Islet of Langerhans (tissue), 1 donor: Measurements from ENCODE around the gene CCDC70.
A peak's percentile ranks its signal among the peaks of the same experiment; 100 is the strongest.

Experiments used
- FAIRE-seq: peaks from one replicate; lab custom pipeline; 2011; peaks lifted over from hg19 to GRCh38; lab: Jason Lieb, UNC

Gene CCDC70

DNA sequence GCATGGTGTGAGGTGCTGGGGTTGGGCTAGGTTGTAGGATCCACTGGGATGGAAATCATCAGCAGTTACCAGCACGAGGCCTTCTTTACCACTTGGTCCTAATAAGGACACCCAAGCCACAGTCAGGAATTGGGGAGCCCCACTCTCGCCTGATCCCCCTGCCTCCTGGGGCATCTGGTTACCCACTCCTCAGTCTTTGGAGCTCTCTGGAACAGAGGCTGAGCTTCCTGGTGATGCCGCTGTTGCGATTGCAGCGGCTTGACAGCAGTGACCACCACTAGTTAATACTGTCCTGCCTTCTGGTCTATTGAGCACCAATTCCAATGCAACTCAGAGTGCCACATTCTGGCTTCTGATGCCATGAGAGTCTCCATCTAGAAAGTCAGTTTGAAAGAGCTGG is 30.2 kb upstream of the CCDC70 start:
- no peak for FAIRE-seq

DNA sequence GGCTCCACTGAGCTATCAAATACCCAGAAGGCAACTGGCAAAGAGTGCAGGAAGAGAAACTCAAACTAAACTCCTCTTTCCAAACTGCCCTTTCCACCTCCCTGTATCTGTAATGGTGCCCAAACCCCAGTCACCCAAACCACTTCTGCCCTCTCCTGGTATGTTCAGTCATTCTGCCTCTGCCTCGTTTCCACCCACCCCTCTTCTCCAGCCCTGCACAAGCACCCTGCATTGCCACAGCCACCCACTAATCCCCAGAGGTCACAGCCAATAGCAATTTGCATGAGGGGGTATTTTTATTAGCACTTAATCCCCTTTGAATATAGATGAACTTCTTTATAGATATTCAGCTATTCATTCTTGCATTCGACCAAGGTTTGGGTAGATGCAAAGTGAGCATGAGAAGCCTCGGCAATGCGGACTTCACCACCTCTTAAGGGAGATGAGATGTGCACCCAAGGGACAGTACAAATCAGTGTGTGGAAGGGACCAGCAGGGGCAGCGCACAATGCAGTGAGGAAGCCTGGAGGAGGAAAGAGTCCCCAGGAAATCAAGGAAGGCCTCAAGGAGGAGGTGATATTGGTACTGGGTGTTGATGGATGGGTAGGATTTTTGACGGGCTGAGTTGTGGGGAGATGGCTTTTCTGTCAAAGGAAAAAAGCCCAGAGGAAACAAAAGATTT is 29.2 kb upstream of the CCDC70 start:
- FAIRE-seq = no peak

DNA sequence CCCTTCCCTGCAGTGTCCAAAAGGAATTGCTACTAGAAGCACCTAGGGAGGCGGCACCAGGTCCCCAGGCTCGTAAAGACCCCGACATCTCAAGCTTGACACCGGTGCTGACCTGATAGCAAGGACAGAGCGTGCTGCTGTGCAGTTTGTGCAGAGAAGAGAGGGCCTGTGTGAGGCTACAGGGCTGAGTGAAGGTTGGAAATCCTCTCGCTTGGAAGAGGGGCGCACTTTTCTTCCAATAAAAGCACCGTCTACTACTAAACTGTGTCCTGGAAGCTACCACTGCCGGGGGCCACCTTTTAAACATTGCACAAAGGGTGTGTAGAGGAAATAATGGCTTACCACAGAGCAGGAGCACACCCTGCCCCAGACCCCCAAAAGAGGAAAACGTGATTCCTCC is 27.8 kb upstream of the CCDC70 start:
- no peak for FAIRE-seq

DNA sequence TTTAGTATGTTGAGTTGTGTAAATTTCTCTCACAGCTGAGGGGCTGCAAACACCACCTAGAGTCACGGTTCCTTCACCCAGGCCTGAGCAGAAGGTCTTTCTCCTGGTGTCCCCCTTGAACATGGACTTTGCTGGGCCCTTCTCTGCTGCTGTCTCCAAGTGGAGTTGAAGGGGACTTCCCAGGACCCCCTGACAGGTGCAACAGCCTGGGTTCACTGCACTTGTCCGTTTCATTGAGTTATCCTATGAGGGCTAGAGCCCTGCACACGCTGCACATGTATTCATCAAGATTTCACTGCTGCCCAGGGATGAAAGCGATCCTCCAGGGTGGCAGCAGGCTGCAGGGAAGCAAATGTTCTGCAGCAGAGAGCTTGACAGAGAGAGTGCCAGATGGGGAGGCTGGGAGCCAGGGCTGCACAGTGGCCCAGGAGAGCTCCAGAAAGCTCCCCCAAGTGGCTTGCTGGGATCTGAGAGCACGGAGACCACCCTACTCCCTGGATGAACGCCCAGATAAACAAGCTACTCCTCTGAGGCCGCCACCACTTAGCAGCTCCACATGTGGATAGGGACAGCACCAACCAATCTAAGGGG is 27.1 kb upstream of the CCDC70 start:
- no peak for FAIRE-seq

- FAIRE-seq = no peak
These were observed 24.8 kb upstream of the CCDC70 start for GRCh38 chr13:51837016-51837415.

DNA sequence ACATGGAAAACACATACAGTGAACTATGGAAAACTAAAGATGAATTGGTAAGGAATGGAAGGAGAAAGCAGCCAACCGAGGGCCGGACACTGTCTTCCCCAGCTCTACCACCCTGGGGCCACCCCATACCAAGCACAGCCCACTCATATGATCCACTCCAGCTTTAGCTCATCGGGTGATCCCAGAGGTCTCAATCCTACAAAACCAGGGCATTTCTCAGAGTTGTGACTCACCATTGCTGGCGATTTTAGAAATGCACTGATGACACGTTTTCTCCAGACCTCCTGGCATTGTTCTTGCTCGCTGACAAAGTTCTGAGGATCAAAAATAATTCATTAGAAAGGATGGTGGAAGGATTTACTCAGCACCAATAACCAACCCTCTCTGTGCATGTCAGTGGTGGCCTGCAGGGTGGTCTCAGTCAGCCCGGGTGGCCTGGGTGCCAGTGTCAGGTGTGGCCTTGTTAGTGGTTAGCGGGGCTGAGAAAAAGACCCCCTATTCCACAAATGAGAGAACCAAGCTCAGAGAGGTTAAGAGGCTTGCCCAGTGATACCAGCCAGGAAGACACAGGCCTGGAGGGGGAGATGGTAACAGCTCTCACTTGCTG is 23.4 kb upstream of the CCDC70 start:
- FAIRE-seq = no peak

DNA sequence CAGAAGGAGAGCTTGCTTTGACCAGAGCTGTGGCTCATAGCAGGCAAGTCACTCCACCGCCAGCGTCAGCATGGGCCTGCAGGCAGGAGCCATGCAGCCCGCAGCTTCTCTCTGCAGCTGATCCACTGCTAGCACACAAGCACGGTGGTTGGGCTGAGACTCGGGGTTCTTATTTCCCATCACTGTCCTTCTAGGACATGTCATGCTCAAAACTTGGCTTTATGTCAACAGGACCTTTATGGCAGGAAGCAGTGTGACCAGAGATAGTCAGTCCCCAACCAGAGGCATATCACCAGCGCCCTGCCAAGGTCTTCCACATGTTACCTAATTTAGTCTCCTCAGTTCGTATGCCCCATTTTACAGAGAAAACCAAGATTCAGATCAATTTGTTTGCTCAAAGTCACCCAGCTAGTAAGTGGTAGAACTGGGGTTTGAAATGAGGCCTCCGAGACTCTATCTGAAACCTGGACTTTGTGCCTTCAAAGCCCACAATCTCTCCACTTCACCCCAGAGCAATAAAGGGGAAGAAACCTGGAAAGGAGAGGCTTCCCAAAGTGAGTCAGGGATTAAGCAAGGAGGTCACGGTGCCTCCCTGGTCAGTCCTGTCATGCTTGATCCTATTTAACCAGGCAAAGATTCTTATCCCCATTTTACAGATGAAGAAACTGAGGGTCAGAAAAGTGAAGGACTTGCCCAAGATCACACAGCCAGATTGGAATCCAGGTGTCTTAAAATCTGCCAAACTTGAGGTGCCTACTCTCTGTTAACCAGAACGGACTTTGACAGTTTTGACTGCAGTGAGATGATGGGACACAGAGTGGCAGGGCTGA is 21.8 kb upstream of the CCDC70 start:
- no peak for FAIRE-seq

DNA sequence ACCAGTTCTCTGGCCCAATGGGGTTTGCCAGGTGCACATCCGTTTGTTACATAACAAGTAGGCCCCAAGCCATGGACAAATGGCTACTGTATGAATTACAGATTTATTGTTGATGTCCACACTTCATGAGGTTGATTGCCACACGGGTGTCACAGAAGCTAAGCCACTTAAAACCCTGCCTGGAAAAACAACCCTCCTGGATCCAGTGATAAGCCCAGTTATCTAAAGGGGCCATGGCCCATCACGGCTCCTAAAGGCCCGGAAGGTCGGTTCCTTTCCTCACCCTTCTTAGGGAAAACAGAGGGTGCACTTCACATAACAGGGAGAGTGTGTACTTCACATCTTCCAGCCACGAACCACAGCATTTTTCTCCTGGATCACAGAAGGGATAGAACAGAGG is 20.9 kb upstream of the CCDC70 start:
- no peak for FAIRE-seq

DNA sequence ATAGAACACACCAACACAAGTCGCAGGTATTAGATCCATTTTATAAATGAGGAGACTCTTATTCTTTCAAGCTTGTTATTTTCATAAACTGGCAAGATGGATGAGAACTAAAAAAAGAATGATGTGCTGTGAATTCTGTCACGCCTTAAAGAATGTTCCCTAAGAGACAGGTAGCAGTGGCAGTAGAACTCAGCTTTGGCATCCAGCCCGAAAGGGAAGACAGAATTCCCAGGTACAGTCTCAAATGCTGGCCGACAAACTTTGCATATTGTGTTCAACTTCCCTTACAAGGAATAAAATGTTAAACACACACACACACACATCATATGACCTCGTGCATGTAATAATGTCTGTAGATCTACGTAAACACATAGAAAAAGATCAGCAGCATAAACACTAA is 20.0 kb upstream of the CCDC70 start:
- FAIRE-seq = no peak

GRCh38 chr13:51843529-51843928 is 18.2 kb upstream of the CCDC70 start:
- FAIRE-seq = no peak

GRCh38 chr13:51844862-51845573 is 16.8 kb upstream of the CCDC70 start, which contains the start of gene TMEM272:
TSS of gene TMEM272 (minus strand) at chr13:51845177. CDS start at chr13:51838530, 6,647 bp downstream.
- no peak for FAIRE-seq

DNA sequence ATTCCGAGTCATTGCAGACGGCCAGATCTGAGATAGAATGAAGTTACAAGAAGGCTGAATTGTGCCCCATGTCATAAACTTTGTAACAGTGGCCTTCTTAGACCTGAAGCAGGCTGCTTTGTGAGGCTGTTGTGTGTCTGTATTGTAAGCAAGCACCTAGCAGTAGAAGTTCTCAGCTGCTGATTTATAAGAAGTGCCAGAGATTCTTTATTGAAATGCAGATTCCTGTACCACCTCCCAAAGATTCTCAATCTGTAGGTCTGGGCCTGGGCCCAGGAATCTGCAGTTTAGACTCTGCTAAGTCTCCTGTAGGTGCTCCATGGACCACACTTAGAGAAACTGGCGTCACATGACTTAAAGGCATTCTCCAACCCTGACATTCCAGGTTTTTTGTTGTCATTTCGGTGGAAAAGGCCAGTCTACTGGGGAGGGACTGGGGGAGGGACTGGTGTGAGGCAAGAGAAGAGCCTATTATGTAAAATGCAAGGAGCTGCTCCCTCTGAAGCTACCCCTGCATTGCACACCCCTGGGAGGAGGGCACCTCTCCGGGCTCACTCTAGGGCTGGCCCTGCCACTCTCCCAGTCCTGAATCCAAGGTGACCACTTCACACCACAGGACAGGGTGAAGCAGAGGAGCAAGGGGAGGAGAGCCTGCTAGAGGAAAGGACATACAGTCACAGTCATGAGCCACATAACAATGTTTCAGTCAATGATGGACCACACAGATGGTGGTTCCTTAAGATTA is 16.0 kb upstream of the CCDC70 start:
- no peak for FAIRE-seq

GRCh38 chr13:51846756-51847155 is 15.0 kb upstream of the CCDC70 start:
- no peak for FAIRE-seq

DNA sequence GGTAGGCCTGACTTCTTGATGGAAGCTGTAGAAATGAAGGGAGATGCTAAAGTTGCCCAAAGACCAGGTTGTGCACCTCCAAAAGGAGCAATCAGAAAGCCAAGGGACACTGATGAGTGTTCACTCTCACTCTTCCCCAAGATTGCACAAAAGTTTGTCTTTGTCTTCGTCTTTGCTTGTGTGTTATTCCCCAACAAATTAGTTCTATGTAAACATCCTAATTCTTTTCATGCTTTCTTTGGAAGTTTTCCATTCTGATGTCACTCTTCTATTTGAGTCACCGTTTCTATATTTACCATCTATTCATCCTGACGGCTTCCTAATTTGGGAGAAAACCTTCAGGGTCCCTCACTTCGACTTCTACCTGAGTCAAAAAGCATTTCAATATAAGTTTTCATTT is 13.1 kb upstream of the CCDC70 start:
- FAIRE-seq = no peak

GRCh38 chr13:51849145-51850101 is 12.3 kb upstream of the CCDC70 start:
- no peak for FAIRE-seq

- no peak for FAIRE-seq
These were observed 5.6 kb upstream of the CCDC70 start for GRCh38 chr13:51856027-51856736.

DNA sequence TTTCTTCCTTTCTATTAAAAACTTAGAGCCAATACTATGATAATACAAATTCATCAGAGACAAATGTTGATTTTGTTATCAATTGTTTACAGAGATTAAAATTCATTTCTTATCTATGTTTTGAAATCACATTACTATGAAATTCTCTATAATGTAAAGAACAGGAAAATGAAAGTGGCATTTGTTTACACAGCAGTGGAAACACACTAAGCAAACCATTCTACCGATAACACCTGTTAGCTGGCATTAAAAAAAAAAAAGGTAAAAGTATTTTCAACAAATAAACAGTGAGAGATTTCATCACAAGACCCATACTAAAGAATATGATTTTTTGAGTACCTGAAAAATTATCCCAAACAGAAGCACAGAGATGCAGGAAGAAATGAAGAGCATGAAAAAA is 4.8 kb upstream of the CCDC70 start:
- peak; percentile 87 for FAIRE-seq

GRCh38 chr13:51858433-51859247 is 3.1 kb upstream of the CCDC70 start:
- no peak for FAIRE-seq

DNA sequence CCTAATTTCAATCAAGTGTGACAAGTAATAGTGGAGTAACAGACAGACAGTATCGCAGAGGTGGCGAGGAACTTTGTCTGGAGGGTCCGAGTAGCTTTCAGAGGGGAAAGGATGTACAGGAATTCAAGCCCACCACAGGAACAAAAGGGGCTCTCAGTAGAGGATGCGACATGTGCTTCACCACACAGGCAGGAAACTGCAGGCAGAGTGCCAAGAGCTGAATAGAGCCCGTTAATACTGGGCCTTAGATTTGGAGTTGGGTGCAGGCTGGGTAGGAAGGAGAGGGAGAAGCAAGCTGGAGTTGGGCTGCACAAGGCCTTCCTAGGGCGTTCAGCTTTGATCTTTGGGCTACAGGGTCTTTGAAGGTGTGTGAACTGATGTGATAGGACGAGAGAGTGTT is 1.2 kb downstream of the CCDC70 start:
- no peak for FAIRE-seq
